ENCODE results near the gene GCFC2.

DNA sequence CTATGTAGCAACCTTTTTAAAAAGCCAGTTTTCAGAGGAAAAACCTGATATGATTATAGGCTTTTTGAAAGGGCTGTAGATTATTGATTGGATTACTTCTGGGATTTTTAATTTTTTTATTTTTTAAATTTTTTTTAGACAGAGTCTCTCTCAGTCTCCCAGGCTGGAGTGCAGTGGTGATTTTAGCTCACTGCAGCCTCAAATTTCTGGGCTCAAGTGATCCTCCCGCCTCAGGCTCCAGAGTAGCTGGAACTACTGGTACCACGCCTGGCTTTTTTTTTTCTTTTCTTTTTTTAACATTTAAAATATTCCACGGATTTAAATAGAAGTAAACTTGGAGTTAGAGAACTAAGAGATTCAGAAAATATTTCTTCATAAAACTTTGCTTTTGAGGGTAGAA lies 62.9 kb downstream of the GCFC2 start:
- TF ChIP-seq, protein P1, sequence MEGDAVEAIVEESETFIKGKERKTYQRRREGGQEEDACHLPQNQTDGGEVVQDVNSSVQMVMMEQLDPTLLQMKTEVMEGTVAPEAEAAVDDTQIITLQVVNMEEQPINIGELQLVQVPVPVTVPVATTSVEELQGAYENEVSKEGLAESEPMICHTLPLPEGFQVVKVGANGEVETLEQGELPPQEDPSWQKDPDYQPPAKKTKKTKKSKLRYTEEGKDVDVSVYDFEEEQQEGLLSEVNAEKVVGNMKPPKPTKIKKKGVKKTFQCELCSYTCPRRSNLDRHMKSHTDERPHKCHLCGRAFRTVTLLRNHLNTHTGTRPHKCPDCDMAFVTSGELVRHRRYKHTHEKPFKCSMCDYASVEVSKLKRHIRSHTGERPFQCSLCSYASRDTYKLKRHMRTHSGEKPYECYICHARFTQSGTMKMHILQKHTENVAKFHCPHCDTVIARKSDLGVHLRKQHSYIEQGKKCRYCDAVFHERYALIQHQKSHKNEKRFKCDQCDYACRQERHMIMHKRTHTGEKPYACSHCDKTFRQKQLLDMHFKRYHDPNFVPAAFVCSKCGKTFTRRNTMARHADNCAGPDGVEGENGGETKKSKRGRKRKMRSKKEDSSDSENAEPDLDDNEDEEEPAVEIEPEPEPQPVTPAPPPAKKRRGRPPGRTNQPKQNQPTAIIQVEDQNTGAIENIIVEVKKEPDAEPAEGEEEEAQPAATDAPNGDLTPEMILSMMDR (IDR thresholded peaks at IDR 0.05; ENCODE audit: low read length): no peak
- TF ChIP-seq EZH2 (IDR thresholded peaks at IDR 0.05; ENCODE audit: borderline replicate concordance, low read length): no peak

All from OCI-LY1 (cell line).